ENCODE results near the gene DDX10. TPM values are rescaled to one million over a fixed set of nuclear protein-coding genes. Genes with fewer than 3 reads are reported as not detected.

Gene DDX10
- total and polyA plus RNA-seq, 8 donors: 11.6 to 22.6 (median 17.6) TPM

DNA sequence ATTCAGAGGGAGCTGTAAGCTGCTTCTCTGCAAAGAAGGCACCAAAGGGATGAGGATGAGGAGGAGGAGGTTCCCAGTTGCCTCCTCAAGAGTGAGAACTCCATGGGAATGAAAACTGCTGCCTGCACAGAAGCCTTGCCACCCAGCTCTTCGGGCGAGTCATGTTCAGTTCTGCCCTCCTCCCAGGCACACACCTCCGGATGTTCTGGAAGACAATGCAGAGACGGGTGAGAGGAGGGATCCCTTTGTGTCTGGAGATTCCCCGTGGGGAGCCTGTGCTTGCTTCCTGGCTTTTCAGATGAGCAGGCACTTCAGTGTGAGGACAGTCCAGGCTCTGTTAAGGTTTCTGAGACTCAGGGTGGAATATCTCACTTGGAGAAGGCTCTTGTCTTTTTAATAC, 295.6 kb downstream of the DDX10 start:
- H3K36me3 ChIP-seq: no peaks in the 10 kb centered on the region
- no peak overlapping the region for H3K4me3 ChIP-seq
- TF ChIP-seq, protein P1, sequence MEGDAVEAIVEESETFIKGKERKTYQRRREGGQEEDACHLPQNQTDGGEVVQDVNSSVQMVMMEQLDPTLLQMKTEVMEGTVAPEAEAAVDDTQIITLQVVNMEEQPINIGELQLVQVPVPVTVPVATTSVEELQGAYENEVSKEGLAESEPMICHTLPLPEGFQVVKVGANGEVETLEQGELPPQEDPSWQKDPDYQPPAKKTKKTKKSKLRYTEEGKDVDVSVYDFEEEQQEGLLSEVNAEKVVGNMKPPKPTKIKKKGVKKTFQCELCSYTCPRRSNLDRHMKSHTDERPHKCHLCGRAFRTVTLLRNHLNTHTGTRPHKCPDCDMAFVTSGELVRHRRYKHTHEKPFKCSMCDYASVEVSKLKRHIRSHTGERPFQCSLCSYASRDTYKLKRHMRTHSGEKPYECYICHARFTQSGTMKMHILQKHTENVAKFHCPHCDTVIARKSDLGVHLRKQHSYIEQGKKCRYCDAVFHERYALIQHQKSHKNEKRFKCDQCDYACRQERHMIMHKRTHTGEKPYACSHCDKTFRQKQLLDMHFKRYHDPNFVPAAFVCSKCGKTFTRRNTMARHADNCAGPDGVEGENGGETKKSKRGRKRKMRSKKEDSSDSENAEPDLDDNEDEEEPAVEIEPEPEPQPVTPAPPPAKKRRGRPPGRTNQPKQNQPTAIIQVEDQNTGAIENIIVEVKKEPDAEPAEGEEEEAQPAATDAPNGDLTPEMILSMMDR (IDR thresholded peaks at IDR 0.05): no peak
- no peak for TF ChIP-seq POLR2A (IDR thresholded peaks at IDR 0.05)
- no peak for TF ChIP-seq POLR2AphosphoS5 (IDR thresholded peaks at IDR 0.05)
- TF ChIP-seq EP300 (IDR thresholded peaks at IDR 0.05): no peak
- no peaks in the 10 kb centered on the region for H3K27me3 ChIP-seq
- DNase-seq: no peak
- intact Hi-C loops (cut with DNase I; ENCODE audit: low total_unique reads): no loop called here
- H3K27ac ChIP-seq: no peak overlapping the region
- WGBS, 5 donors: 65 to 82% (median 72%) methylated on average over 3 to 5 of the region's 5 CpGs
- H3K4me1 ChIP-seq: no peaks in the 10 kb centered on the region
- H3K9me3 ChIP-seq: no peaks in the 10 kb centered on the region

DNA sequence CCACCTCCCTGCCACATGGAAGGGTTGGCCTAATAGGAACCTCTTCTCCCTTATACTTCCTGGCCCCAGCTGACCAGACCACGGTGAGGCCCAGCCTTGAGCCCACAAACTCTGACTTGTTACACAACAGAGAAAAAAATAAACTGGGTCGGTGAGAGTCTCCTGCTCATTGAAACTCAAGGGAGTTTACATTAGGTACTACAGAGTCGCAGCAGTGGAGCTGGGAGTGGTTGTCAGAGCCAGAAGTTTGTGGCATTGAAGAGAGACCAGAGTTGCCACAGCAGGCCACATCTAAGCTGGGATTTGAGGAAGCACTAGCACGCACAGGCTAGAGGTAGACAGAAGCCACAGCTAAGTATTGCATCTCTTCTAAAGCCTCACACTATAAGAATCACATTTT, 296.2 kb downstream of the DDX10 start:
- intact Hi-C loops (cut with DNase I; ENCODE audit: low total_unique reads): no loop called here
- Histone ChIP-seq H3K36me3 (no peaks in the 10 kb centered on the region), H3K4me3 (no peak overlapping the region), H3K27ac (no peak overlapping the region), H3K27me3 (no peaks in the 10 kb centered on the region), H3K4me1 (no peaks in the 10 kb centered on the region), H3K9me3 (no peaks in the 10 kb centered on the region)
- no peak for DNase-seq
- 37 to 50% (median 41%) methylated on average over 4 of the region's 4 CpGs for WGBS, 5 donors
- TF ChIP-seq, protein P1 (IDR thresholded peaks at IDR 0.05): no peak
- no peak for TF ChIP-seq POLR2A (IDR thresholded peaks at IDR 0.05)
- no peak for TF ChIP-seq EP300 (IDR thresholded peaks at IDR 0.05)
- TF ChIP-seq POLR2AphosphoS5 (IDR thresholded peaks at IDR 0.05): no peak

DNA sequence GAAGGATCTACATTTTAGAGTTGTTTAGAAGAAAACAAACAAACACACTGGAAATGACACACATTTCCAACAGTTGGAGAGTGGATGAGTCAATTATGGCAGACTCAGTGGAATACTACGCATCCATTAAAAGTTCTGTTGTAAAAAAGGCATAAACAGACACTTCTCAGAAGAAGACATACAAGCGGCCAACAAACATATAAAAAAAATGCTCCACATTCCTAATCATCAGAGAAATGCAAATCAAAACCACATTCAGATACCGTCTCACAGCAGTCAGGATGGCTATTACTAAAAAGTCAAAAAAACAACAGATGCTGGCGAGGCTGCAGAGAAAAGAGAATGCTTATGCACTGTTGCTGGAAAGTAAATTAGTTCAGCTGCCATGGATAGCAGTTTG, 298.2 kb downstream of the DDX10 start:
- DNase-seq: no peak
- no peak overlapping the region for H3K4me3 ChIP-seq
- 88 to 97% (median 90%) methylated on average over 4 of the region's 4 CpGs for WGBS, 5 donors
- no peak overlapping the region for H3K27ac ChIP-seq
- intact Hi-C loops (cut with DNase I; ENCODE audit: low total_unique reads): no loop called here
- H3K4me1 ChIP-seq: no peaks in the 10 kb centered on the region
- H3K9me3 ChIP-seq: no peaks in the 10 kb centered on the region
- TF ChIP-seq POLR2A (IDR thresholded peaks at IDR 0.05) (no peak), POLR2AphosphoS5 (IDR thresholded peaks at IDR 0.05) (no peak), EP300 (IDR thresholded peaks at IDR 0.05) (no peak)
- TF ChIP-seq, protein P1 (IDR thresholded peaks at IDR 0.05): no peak
- no peaks in the 10 kb centered on the region for H3K27me3 ChIP-seq
- H3K36me3 ChIP-seq: no peaks in the 10 kb centered on the region

DNA sequence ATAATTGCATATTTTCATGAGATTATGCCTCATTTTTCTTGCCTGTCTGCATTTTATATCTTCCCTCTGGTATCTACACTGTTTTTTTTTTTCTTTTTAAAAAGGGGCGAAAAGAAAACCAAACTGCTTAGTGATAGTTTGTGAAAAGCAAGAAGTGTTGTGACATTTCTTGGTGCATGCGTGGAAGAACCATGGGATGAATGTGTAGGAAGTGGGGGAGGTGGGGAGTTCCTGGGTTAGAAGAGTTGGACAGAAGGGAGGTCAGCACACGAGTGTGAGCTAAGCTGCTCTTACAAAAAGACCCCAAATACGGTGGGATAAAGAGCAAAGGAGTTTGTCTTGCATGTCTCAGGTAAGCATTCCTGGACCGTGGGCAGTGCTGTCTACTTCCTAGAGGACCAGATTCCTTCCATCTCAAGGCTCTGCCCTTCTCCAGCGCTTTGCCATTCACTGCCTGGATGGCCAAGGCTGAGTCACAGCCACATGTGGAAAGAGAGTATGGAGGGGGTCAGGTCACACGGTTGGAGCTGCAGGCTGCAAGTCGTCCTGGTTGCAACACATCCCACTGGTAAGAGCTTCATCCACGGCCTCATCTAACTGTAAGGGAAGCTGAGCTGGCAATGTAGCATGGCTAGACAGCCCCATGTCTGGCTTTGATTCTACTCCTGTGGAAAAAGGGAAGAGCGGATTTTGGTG, 300.6 kb downstream of the DDX10 start:
- 68 to 73% (median 68%) methylated on average over 10 of the region's 10 CpGs for WGBS, 5 donors
- no peaks in the 10 kb centered on the region for H3K27me3 ChIP-seq
- no peaks in the 10 kb centered on the region for H3K36me3 ChIP-seq
- H3K27ac ChIP-seq: no peak overlapping the region
- DNase-seq: no peak
- H3K4me3 ChIP-seq: no peak overlapping the region
- TF ChIP-seq POLR2AphosphoS5 (IDR thresholded peaks at IDR 0.05): no peak
- TF ChIP-seq EP300 (IDR thresholded peaks at IDR 0.05): no peak
- no peak for TF ChIP-seq POLR2A (IDR thresholded peaks at IDR 0.05)
- TF ChIP-seq, protein P1 (IDR thresholded peaks at IDR 0.05): no peak
- H3K9me3 ChIP-seq: no peaks in the 10 kb centered on the region
- H3K4me1 ChIP-seq: no peaks in the 10 kb centered on the region
- intact Hi-C loops (cut with DNase I; ENCODE audit: low total_unique reads): no loop called here
